GM23338 (cell line): Measurements from ENCODE around the gene PASK. TPM values are rescaled to one million over a fixed set of nuclear protein-coding genes. Genes with fewer than 3 reads are reported as not detected.

ENCODE experiments used
- ATAC-seq: fragments of 200-7000 bp; cut with Tn5 transposase; 3 replicates; pipeline ENCODE4 v1.9.1; 2020
- DNase-seq: peaks from one replicate; pipeline ENCODE4 v3.0.0-alpha.2; 2015; ENCODE audit warnings: low spot score
- H2AFZ ChIP-seq: fragments of 200-600 bp; sonication (generic); 2 replicates; pipeline ENCODE4 v1.8.0; 2016; ENCODE audit warnings: antibody characterized with exemption, mild to moderate bottlenecking, moderate library complexity
- H3F3A ChIP-seq: fragments of 200-600 bp; sonication (generic); replicated peaks from 2 replicates; pipeline ENCODE4 v1.8.0; 2017; ENCODE audit warnings: antibody characterized with exemption, mixed run types, low read depth
- H3K27ac ChIP-seq: fragments of 200-600 bp; sonication (generic); 2 replicates; pipeline ENCODE4 v1.6.1; 2016; ENCODE audit warnings: low read depth
- H3K27me3 ChIP-seq: fragments of 200-600 bp; sonication (generic); 2 replicates; pipeline ENCODE4 v1.8.0; 2016; ENCODE audit warnings: mild to moderate bottlenecking, mixed run types, moderate library complexity; ENCODE audit not compliant: insufficient read depth
- H3K36me3 ChIP-seq: fragments of 200-600 bp; sonication (generic); 2 replicates; pipeline ENCODE4 v1.8.0; 2016; ENCODE audit warnings: mild to moderate bottlenecking; ENCODE audit not compliant: insufficient read depth
- H3K4me1 ChIP-seq: fragments of 200-600 bp; sonication (generic); 2 replicates; pipeline ENCODE4 v1.8.0; 2016; ENCODE audit warnings: mild to moderate bottlenecking, moderate library complexity; ENCODE audit not compliant: insufficient read depth
- H3K4me2 ChIP-seq: fragments of 200-600 bp; sonication (generic); 2 replicates; pipeline ENCODE4 v1.7.1; 2017; ENCODE audit warnings: mixed run types
- H3K4me3 ChIP-seq: fragments of 200-600 bp; sonication (generic); 2 replicates; pipeline ENCODE4 v1.6.1; 2016; ENCODE audit warnings: mixed run types
- H3K79me2 ChIP-seq: fragments of 200-600 bp; sonication (generic); replicated peaks from 2 replicates; pipeline ENCODE4 v1.8.0; 2017; ENCODE audit warnings: mild to moderate bottlenecking; ENCODE audit not compliant: insufficient read depth
- H3K9me2 ChIP-seq: fragments of 200-600 bp; sonication (generic); 2 replicates; pipeline ENCODE4 v1.8.0; 2017; ENCODE audit not compliant: insufficient read depth
- H4K20me1 ChIP-seq: fragments of 200-600 bp; sonication (generic); replicated peaks from 2 replicates; pipeline ENCODE4 v1.8.0; 2017; ENCODE audit warnings: mild to moderate bottlenecking; ENCODE audit not compliant: insufficient read depth
- H3K27ac Mint-ChIP-seq: 2 replicates; pipeline ENCODE4 v1.8.0; 2020; ENCODE audit warnings: inconsistent platforms, mild to moderate bottlenecking, moderate library complexity, mixed read lengths
- H3K27me3 Mint-ChIP-seq: 3 replicates; pipeline ENCODE4 v1.8.0; 2022; ENCODE audit warnings: low read depth, mild to moderate bottlenecking, moderate library complexity, mixed read lengths, inconsistent platforms; ENCODE audit not compliant: insufficient read depth, poor library complexity
- H3K36me3 Mint-ChIP-seq: 3 replicates; pipeline ENCODE4 v1.8.0; 2021; ENCODE audit warnings: low read depth, mild to moderate bottlenecking, inconsistent platforms, moderate library complexity, mixed read lengths
- H3K4me1 Mint-ChIP-seq: 3 replicates; pipeline ENCODE4 v1.8.0; 2020; ENCODE audit warnings: mild to moderate bottlenecking, inconsistent platforms, mixed read lengths
- H3K4me3 Mint-ChIP-seq: 3 replicates; pipeline ENCODE4 v1.8.0; 2021; ENCODE audit warnings: moderate library complexity, mild to moderate bottlenecking, inconsistent platforms, mixed read lengths
- H3K9me3 Mint-ChIP-seq: 3 replicates; pipeline ENCODE4 v1.8.0; 2020; ENCODE audit warnings: moderate library complexity, mild to moderate bottlenecking, inconsistent platforms, mixed read lengths
- CREB1 ChIP-seq: fragments of 250-450 bp; sonication (Bioruptor Pico); IDR thresholded peaks from 2 replicates; pipeline ENCODE4 v1.5.0; 2020; ENCODE audit warnings: low read depth, mild to moderate bottlenecking, moderate library complexity
- EZH2 ChIP-seq: fragments of 200-600 bp; sonication (generic); IDR thresholded peaks from one replicate; pipeline ENCODE4 v1.8.0; 2017; ENCODE audit warnings: antibody characterized with exemption, mild to moderate bottlenecking, low read depth; ENCODE audit not compliant: unreplicated experiment
- EZH2phosphoT487 ChIP-seq: fragments of 200-600 bp; sonication (generic); IDR thresholded peaks from one replicate; pipeline ENCODE4 v1.8.1; 2018; ENCODE audit warnings: antibody characterized with exemption; ENCODE audit not compliant: unreplicated experiment
- JUNB ChIP-seq: IDR thresholded peaks from one replicate; pipeline ENCODE4 v1.6.1; 2016; ENCODE audit warnings: antibody characterized with exemption; ENCODE audit not compliant: unreplicated experiment
- POLR2AphosphoS5 ChIP-seq: IDR thresholded peaks from 2 replicates; pipeline ENCODE4 v1.6.1; 2016; ENCODE audit warnings: antibody characterized with exemption, low read depth
- STAT1 ChIP-seq: IDR thresholded peaks from one replicate; pipeline ENCODE4 v1.6.1; 2016; ENCODE audit warnings: antibody characterized with exemption; ENCODE audit not compliant: unreplicated experiment
- polyA plus RNA-seq: library from polyadenylated mRNA; unstranded; fragments of >200 nt; fragmentation: Nextera tagmentation; extraction: Ambion mirVana; gene quantifications from 2 replicates; pipeline ENCODE4 v1.2.1, GENCODE V29; 2016
- total RNA-seq: library from RNA; depleted of rRNA; stranded (reverse); fragments of >200 nt; shearing (Covaris generic); gene quantifications from 2 replicates; pipeline ENCODE4 v1.2.3, GENCODE V29; 2014
- TF ChIP-seq, protein P1 (sequence below), 2 experiments: fragments of 200-600 bp in 1 of 2; sonication (generic) in 1 of 2; conservative IDR thresholded peaks; 2 replicates each; pipeline versions ENCODE4 v1.5.1 to v1.6.1; 2016 to 2017; ENCODE audit warnings: antibody characterized with exemption in 2 of 2, low read depth in 2 of 2, mild to moderate bottlenecking in 2 of 2, moderate library complexity in 1 of 2
- TF ChIP-seq, protein P2 (sequence below): IDR thresholded peaks from one replicate; pipeline ENCODE4 v1.6.1; 2018; ENCODE audit warnings: antibody characterized with exemption; ENCODE audit not compliant: unreplicated experiment

PASK gene
- total and polyA plus RNA-seq, 2 experiments from 2014 or later, result 12.5 to 38.4 TPM

DNA sequence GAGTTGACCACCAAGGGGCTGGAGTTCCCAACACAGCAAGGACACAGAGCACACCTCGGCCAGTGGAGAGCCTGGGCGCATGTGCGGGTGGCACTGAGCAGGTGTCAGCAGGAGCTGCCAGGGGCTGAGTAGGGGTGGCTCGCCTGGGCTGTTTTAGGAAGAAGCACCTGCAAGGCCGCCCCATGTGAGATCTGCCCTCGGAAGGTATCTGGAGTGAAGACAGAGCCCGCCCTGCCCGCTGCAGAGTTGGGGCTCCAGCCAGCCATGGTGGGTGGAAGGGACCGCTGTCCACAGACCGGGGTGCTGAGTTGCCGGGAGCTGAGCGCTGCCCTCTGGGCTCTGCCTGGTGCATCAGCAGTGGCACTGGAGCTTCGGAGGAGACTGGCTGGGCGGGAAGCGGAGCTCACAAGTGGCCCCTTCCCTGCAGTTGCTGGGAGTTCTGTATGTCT, 82.4 kb downstream of the PASK start:
- Histone ChIP-seq H3K4me3 (no peak overlapping the region), H3K27ac (no peak overlapping the region), H3K36me3 (no peaks in the 10 kb centered on the region), H4K20me1 (no peaks in the 10 kb centered on the region), H3K27me3 (no peaks in the 10 kb centered on the region), H3K79me2 (no peaks in the 10 kb centered on the region), H2AFZ (no peak overlapping the region), H3K9me2 (no peaks in the 10 kb centered on the region), H3K4me2 (no peak overlapping the region), H3F3A (no peaks in the 10 kb centered on the region), H3K4me1 (no peaks in the 10 kb centered on the region)
- DNase-seq (peak; percentile 79), ATAC-seq (peak; percentile 53)
- H3K4me3 Mint-ChIP-seq, result no peak overlapping the region
- no peaks in the 10 kb centered on the region; the same call in 2 of the 3 replicates for H3K4me1 Mint-ChIP-seq
- H3K36me3 Mint-ChIP-seq, result no peaks in the 10 kb centered on the region
- H3K27ac Mint-ChIP-seq, result no peak overlapping the region
- H3K27me3 Mint-ChIP-seq, result peaks cover 14% of the 10 kb centered on the region
- H3K9me3 Mint-ChIP-seq, result no peaks in the 10 kb centered on the region
- TF ChIP-seq, protein P1, sequence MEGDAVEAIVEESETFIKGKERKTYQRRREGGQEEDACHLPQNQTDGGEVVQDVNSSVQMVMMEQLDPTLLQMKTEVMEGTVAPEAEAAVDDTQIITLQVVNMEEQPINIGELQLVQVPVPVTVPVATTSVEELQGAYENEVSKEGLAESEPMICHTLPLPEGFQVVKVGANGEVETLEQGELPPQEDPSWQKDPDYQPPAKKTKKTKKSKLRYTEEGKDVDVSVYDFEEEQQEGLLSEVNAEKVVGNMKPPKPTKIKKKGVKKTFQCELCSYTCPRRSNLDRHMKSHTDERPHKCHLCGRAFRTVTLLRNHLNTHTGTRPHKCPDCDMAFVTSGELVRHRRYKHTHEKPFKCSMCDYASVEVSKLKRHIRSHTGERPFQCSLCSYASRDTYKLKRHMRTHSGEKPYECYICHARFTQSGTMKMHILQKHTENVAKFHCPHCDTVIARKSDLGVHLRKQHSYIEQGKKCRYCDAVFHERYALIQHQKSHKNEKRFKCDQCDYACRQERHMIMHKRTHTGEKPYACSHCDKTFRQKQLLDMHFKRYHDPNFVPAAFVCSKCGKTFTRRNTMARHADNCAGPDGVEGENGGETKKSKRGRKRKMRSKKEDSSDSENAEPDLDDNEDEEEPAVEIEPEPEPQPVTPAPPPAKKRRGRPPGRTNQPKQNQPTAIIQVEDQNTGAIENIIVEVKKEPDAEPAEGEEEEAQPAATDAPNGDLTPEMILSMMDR (conservative IDR thresholded peaks at IDR 0.05; ENCODE audit: low read depth in 2 of 2), result peak in 1 of 2 experiments; percentile 37; a peak in 2 of 4 replicates
- no peak for TF ChIP-seq EZH2phosphoT487
- TF ChIP-seq POLR2AphosphoS5, result no peak
- TF ChIP-seq, protein P2, sequence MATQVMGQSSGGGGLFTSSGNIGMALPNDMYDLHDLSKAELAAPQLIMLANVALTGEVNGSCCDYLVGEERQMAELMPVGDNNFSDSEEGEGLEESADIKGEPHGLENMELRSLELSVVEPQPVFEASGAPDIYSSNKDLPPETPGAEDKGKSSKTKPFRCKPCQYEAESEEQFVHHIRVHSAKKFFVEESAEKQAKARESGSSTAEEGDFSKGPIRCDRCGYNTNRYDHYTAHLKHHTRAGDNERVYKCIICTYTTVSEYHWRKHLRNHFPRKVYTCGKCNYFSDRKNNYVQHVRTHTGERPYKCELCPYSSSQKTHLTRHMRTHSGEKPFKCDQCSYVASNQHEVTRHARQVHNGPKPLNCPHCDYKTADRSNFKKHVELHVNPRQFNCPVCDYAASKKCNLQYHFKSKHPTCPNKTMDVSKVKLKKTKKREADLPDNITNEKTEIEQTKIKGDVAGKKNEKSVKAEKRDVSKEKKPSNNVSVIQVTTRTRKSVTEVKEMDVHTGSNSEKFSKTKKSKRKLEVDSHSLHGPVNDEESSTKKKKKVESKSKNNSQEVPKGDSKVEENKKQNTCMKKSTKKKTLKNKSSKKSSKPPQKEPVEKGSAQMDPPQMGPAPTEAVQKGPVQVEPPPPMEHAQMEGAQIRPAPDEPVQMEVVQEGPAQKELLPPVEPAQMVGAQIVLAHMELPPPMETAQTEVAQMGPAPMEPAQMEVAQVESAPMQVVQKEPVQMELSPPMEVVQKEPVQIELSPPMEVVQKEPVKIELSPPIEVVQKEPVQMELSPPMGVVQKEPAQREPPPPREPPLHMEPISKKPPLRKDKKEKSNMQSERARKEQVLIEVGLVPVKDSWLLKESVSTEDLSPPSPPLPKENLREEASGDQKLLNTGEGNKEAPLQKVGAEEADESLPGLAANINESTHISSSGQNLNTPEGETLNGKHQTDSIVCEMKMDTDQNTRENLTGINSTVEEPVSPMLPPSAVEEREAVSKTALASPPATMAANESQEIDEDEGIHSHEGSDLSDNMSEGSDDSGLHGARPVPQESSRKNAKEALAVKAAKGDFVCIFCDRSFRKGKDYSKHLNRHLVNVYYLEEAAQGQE, result peak; percentile 87

DNA sequence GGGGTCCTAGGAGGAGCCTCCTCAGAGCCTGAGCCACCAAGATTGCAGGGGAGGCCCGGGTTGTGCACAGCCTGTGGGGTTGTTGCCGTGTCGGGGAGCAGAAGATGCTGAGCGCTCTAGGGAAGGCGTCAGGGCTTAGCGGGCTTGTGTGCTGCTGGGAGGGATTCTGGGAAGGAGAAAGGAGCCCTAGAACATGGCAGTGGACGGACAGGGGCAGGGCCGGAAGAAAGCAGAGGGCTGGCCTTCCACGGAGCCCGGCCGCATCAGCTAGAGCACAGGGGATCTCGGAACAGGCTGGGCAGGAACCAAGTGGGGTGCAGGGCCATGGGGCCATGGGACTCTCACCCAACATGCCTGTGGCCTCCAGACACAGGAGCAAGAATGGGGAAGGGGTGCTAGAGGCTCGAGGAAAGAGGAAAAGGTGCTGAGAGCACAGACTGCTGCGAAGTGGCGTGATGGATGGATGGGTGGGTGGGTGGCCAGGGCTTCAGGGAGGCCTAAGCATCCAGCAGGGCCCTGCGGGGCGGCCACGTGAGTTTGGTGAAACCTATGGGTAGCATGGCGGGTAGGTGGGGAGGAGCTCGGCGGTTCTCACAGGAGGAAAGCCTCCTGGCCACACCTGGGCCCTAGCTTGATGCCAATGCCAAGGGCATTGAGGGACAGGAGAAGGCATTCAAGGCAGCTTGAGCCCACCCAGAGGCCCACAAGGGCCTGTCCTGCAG, 82.9 kb downstream of the PASK start:
- no peak overlapping the region for H3K27ac Mint-ChIP-seq
- no peaks in the 10 kb centered on the region for H3K9me3 Mint-ChIP-seq
- peaks cover 14% of the 10 kb centered on the region for H3K27me3 Mint-ChIP-seq
- ATAC-seq, result no peak
- H3K9me2 ChIP-seq, result no peaks in the 10 kb centered on the region
- no peaks in the 10 kb centered on the region for H3K36me3 ChIP-seq
- no peak overlapping the region for H2AFZ ChIP-seq
- H3K4me2 ChIP-seq, result no peak overlapping the region
- H3K36me3 Mint-ChIP-seq, result no peaks in the 10 kb centered on the region
- H3K4me3 Mint-ChIP-seq, result no peak overlapping the region
- H3K27ac ChIP-seq, result no peak overlapping the region
- H3K4me3 ChIP-seq, result no peak overlapping the region
- H3K27me3 ChIP-seq, result no peaks in the 10 kb centered on the region
- no peaks in the 10 kb centered on the region for H4K20me1 ChIP-seq
- DNase-seq, result no peak
- no peaks in the 10 kb centered on the region for H3F3A ChIP-seq
- H3K4me1 ChIP-seq, result no peaks in the 10 kb centered on the region
- no peaks in the 10 kb centered on the region for H3K79me2 ChIP-seq
- no peaks in the 10 kb centered on the region; the same call in 2 of the 3 replicates for H3K4me1 Mint-ChIP-seq
- TF ChIP-seq JUNB, result no peak
- no peak for TF ChIP-seq CREB1 (CRISPR knock-in tag)
- TF ChIP-seq EZH2, result no peak
- no peak for TF ChIP-seq EZH2phosphoT487
- TF ChIP-seq, protein P1 (conservative IDR thresholded peaks at IDR 0.05; ENCODE audit: low read depth in 2 of 2), result no peak
- no peak for TF ChIP-seq STAT1
- TF ChIP-seq, protein P2, result no peak
